Stimulated activated naive CD8-positive, alpha-beta T cell treated with anti-CD3 and anti-CD28 coated beads, Interleukin-15, amount 100 ng/mL, for 72 hours (primary cell): ENCODE data around the gene PHF14.

Source experiments
- ATAC-seq: fragments of 150-1000 bp; cut with Tn5 transposase; 2 replicates; pipeline ENCODE4 v1.10.0; 2021; ENCODE audit warnings: mild to moderate bottlenecking, moderate library complexity
- DNase-seq, 2 donors: peaks; one replicate each; pipeline ENCODE4 v3.0.0; 2021 to 2022
- H3K27ac Mint-ChIP-seq, 2 donors: one replicate each; pipeline ENCODE4 v1.8.0; 2022; ENCODE audit warnings: mild to moderate bottlenecking in 2 of 2, mixed read lengths in 2 of 2, moderate library complexity in 2 of 2
- H3K27me3 Mint-ChIP-seq: one replicate; pipeline ENCODE4 v1.8.0; 2022; ENCODE audit warnings: mixed read lengths
- H3K4me1 Mint-ChIP-seq: one replicate; pipeline ENCODE4 v1.8.0; 2022; ENCODE audit warnings: mild to moderate bottlenecking, mixed read lengths
- H3K4me3 Mint-ChIP-seq, 2 donors: one replicate each; pipeline ENCODE4 v1.8.0; 2022; ENCODE audit warnings: mild to moderate bottlenecking in 2 of 2, mixed read lengths in 2 of 2, moderate library complexity in 1 of 2
- H3K9me3 Mint-ChIP-seq, 2 donors: one replicate each; pipeline ENCODE4 v1.8.0; 2022; ENCODE audit warnings: mixed read lengths in 2 of 2

PHF14 gene

DNA sequence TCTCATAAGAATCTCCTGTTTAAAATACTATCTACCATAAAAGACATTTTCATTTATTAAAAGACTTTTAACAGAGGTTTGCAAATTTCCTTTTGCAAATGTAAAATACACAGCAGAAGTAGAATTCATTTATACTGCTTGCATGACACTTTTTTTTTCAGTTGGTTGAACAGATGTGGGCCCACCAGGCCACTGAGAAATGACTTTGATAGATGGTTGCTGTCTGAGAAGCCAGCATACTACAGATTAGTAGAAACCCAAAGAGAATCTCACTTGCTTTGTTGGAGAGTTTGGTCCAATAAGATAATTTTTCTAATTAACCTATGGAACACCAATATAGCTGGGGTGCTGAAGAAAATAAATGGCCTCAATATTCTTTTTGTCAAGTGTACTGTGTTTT, 66.3 kb downstream of the PHF14 start:
- Mint-ChIP-seq H3K4me1 (no peaks in the 10 kb centered on the region), H3K4me3 (no peak overlapping the region), H3K9me3 (no peaks in the 10 kb centered on the region), H3K27ac (no peak overlapping the region), H3K27me3 (no peaks in the 10 kb centered on the region)
- DNase-seq: no peak
- ATAC-seq: no peak

DNA sequence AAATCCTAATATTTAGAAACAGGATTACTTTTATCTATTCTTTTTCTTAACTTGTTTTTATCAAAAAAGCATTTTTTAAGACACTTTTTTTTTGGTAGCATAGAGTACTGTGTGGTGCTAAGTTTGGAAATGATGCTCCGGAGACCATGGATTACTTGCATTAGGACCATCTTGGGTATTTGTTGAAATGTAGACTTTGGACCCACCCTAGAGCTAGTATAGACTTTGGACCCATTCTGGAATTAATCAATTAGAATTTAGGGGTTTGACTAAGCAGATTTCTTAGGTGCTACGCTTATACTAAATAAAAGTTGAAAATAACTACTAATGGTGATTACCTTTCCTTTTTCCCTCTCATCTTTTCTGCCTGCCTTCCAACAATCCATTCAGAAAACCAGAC, 80.4 kb downstream of the PHF14 start:
- H3K4me1 Mint-ChIP-seq: no peaks in the 10 kb centered on the region
- no peak for DNase-seq
- no peak overlapping the region for H3K27ac Mint-ChIP-seq
- H3K27me3 Mint-ChIP-seq: no peaks in the 10 kb centered on the region
- ATAC-seq: no peak
- H3K4me3 Mint-ChIP-seq: no peak overlapping the region
- H3K9me3 Mint-ChIP-seq: no peaks in the 10 kb centered on the region

DNA sequence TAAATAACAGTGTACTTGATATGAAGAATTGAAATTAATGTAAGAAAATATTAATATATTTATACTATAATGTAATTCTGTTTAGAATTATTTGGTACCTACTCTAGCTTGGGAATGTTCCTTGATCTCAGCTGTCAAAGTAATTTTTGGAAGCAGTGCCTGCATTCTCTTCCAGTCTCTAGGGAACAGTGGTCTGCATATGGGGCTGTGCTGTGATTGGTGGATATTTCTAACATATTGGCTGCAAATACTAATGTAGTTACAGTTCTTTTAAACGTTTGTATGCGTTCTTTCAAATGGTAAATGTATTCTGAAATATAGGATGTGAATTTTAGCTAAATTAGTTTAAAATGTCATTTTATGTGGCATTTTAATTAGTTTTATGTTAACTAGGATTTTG, 87.2 kb downstream of the PHF14 start:
- Mint-ChIP-seq H3K27ac (no peak overlapping the region), H3K27me3 (no peaks in the 10 kb centered on the region), H3K9me3 (no peaks in the 10 kb centered on the region), H3K4me1 (no peaks in the 10 kb centered on the region), H3K4me3 (no peak overlapping the region)
- DNase-seq (no peak), ATAC-seq (no peak)

DNA sequence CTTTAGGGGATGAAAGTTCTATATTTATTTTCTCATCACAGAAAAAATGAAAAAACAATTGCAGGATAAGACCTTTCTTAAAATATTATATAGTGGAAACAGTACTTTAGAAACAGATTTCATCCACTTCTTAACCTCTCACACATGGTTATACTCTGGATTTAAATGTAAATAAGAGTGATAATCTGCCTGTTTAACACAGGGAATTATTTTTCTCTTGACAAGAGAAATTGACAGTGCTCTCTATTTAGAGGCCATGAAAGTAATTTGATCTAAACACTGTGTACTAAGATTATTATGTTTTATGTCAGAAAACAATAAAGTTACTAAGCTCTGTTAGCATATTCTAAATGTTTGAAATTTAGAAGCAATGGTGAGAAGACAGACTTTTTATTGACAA, 88.4 kb downstream of the PHF14 start:
- no peaks in the 10 kb centered on the region for H3K4me1 Mint-ChIP-seq
- ATAC-seq (no peak), DNase-seq (no peak)
- H3K27ac Mint-ChIP-seq: no peak overlapping the region
- H3K4me3 Mint-ChIP-seq: no peak overlapping the region
- H3K27me3 Mint-ChIP-seq: no peaks in the 10 kb centered on the region
- H3K9me3 Mint-ChIP-seq: no peaks in the 10 kb centered on the region

DNA sequence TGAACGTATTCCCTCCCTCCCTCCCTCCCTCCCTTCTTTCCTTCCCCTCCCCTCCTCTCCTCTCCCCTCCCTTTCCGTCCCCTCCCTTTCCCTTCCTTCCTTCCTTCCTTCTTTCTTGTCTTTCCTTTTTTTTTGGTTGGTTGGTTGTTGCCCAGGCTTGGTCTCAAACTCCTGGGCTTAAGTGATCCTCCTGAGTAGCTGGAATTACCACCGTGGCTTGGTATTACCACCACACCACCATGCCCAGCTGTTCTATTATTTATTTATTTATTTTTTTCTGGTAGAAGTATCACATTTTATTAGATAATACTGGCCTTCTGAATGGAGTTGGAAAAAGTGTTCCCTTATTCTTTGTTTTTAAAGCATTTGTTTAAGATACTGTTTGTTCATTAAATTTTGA, 95.9 kb downstream of the PHF14 start:
- no peak overlapping the region for H3K4me3 Mint-ChIP-seq
- H3K9me3 Mint-ChIP-seq: no peaks in the 10 kb centered on the region
- H3K27ac Mint-ChIP-seq: no peak overlapping the region
- no peaks in the 10 kb centered on the region for H3K27me3 Mint-ChIP-seq
- no peak for DNase-seq
- H3K4me1 Mint-ChIP-seq: no peaks in the 10 kb centered on the region
- no peak for ATAC-seq

DNA sequence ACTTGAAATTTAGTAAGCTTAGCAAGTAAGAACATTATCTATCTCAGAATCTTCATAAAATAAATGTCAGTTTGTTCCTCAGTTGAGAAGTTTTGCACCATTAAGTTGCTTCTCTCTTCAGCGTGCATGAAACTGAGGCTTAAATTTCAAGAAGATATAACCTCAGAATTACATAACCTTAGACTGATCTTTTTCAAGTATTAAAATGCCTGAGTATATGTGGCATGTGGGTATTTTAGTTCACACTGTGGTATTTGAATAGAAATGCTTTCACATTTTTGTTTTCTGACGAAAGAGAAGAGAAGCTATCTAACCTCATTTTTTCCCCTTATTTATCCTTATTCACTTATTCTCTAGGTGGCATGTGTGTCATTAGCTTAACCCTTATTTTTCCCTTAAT, 104.1 kb downstream of the PHF14 start:
- no peak overlapping the region for H3K4me3 Mint-ChIP-seq
- peaks cover 0 to 5% of the 10 kb centered on the region in 2 donors for H3K9me3 Mint-ChIP-seq
- H3K27me3 Mint-ChIP-seq: no peaks in the 10 kb centered on the region
- ATAC-seq (no peak), DNase-seq (no peak)
- H3K27ac Mint-ChIP-seq: no peak overlapping the region
- peaks cover 4% of the 10 kb centered on the region for H3K4me1 Mint-ChIP-seq

DNA sequence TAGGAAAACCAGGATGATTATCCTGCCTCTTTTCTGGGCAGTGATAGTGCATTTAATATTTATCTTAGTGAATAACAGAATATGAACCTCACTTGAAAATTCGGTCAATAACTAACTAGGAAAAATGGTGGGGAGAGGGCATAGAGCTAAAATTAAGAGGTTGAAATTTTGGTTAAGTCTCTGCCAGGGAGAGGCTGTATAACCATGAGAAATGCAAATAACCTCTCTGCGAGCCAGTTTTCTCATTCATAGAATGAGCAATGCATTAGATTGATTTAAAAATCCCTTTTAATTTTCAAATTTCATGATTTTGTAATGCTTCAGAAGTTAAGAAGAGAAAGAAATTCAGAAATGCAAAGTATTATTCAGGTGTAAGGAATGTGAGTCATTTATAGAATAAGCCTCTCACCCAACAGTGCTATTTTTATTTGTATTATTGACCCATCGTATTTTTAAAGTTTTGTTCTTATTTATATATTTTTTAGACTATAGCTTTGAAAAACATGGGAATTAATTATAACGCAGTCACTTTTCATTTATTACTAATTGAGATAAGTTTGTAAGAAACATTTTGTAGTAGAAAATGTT, 104.7 kb downstream of the PHF14 start:
- Mint-ChIP-seq H3K27me3 (no peaks in the 10 kb centered on the region), H3K4me3 (no peak overlapping the region), H3K9me3 (peaks cover 0 to 8% of the 10 kb centered on the region in 2 donors), H3K27ac (no peak overlapping the region), H3K4me1 (peaks cover 6% of the 10 kb centered on the region)
- DNase-seq: no peak
- ATAC-seq: no peak

DNA sequence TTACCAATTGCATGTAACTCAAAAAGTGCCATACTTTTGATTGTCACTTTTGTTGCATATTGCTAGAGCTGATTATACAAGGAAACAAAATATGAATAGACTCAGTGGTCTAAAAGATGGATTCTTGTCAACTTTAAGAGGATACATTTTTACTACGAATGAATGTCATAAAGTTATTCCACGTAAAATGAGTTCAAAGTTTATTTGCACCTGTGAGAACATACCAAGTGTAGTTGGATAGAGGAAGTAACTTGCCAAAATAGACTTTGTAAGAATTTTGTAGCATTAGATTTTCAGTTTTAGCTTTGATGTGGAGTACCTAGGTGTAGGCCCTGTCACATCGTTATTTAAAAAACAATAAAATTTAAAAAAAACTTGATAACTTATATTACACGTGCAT, 106.2 kb downstream of the PHF14 start:
- peaks cover 0 to 8% of the 10 kb centered on the region in 2 donors for H3K9me3 Mint-ChIP-seq
- ATAC-seq: no peak
- H3K4me3 Mint-ChIP-seq: no peak overlapping the region
- H3K27ac Mint-ChIP-seq: no peak overlapping the region
- peaks cover 6% of the 10 kb centered on the region for H3K4me1 Mint-ChIP-seq
- H3K27me3 Mint-ChIP-seq: no peaks in the 10 kb centered on the region
- DNase-seq: no peak

DNA sequence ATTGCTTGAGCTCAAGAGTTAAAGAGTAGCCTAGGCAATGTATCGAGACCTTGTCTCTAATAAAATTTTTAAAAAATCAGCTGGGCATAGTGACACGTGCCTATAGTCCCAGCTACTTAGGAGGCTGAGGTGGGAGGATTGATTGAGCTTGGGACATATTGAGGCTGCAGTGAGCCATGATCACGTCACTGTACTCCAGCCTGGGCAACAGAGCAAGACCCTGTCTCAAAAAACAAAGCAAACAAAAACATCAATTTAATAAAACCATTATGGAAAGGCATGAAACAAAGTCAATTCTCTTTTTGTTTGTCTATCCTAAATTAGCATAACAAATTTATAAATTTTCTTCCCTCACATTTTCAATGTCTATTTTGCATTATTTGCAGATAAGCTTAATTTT, 108.4 kb downstream of the PHF14 start:
- ATAC-seq (no peak), DNase-seq (no peak)
- no peak overlapping the region for H3K4me3 Mint-ChIP-seq
- no peaks in the 10 kb centered on the region for H3K27me3 Mint-ChIP-seq
- H3K27ac Mint-ChIP-seq: no peak overlapping the region
- peaks cover 0 to 8% of the 10 kb centered on the region in 2 donors for H3K9me3 Mint-ChIP-seq
- peaks cover 6% of the 10 kb centered on the region for H3K4me1 Mint-ChIP-seq

DNA sequence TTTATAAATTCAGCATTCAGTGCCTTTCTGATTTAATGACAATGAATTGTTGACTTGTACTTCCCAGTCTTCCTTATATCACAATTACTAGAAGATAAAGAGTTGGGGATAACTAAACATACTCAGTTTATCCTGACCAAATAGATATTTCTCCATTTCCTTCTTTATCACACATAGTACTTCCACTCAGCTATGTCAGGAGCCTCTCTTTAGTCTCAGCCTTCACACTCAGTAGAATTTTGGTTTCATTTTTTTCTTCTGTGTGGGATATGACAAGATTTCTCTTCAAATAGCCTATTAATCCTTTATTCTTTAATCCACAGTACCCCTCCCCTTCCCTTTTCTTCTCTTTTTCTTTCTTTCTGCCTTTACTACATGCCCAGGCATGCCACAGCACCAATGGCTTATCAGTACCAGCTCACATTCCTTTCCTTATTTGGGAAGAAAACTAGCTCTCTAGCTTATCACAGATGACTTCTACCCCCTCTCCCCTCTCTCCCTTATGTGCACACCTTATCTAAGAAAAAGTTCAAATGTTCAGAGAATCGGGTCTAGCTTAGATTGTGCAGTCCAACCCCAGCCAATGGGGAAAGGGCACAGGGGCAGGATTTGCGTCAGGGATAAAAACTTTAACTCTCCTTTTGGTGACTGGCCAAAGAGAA, 109.0 kb downstream of the PHF14 start:
- peaks cover 0 to 8% of the 10 kb centered on the region in 2 donors for H3K9me3 Mint-ChIP-seq
- H3K27ac Mint-ChIP-seq: peak overlapping the region; percentile 54 to 88
- H3K4me1 Mint-ChIP-seq: peaks cover 6% of the 10 kb centered on the region
- DNase-seq: no peak
- ATAC-seq: no peak
- H3K4me3 Mint-ChIP-seq: no peak overlapping the region
- no peaks in the 10 kb centered on the region for H3K27me3 Mint-ChIP-seq

DNA sequence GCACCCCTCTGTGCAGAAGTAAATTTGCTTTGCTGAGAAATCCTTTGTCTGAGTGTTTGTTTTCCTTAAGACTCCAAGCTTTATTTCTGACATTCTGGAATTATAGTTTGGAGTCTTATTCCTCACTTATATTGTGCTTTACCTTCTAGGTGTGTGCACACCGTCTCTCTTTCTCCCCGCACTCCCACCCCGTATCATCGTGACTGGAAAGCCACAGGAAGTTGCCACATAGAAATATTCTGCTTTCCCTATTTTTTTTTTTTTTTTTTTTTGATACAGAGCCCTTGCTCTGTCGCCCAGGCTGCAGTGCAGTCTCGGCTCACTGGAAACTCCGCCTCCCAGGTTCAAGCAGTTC, 109.5 kb downstream of the PHF14 start:
- H3K4me3 Mint-ChIP-seq: no peak overlapping the region
- peaks cover 0 to 8% of the 10 kb centered on the region in 2 donors for H3K9me3 Mint-ChIP-seq
- DNase-seq: no peak
- no peak for ATAC-seq
- H3K27me3 Mint-ChIP-seq: no peaks in the 10 kb centered on the region
- peaks cover 6% of the 10 kb centered on the region for H3K4me1 Mint-ChIP-seq
- no peak overlapping the region for H3K27ac Mint-ChIP-seq

DNA sequence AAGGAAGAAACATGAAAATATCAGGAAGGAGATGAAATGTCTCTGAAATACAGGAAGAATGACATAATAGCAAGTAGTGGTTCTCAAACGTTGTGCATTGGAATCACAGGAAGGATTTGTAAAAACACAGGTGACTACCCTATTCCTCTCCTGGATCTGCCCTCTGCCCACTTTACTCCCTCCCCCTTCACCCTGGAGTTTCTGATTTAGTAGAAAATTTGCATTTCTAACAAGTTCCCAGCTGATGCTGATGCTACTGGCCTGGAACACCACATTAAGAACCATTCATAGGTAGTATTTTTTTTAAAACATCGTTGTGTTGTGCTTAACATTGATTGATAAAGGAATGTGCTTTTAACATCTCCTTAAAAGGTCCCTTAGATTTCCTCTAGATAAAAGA, 130.9 kb downstream of the PHF14 start:
- no peaks in the 10 kb centered on the region for H3K27me3 Mint-ChIP-seq
- no peak overlapping the region for H3K27ac Mint-ChIP-seq
- DNase-seq (no peak), ATAC-seq (no peak)
- no peaks in the 10 kb centered on the region for H3K4me1 Mint-ChIP-seq
- H3K9me3 Mint-ChIP-seq: no peaks in the 10 kb centered on the region
- H3K4me3 Mint-ChIP-seq: no peak overlapping the region

DNA sequence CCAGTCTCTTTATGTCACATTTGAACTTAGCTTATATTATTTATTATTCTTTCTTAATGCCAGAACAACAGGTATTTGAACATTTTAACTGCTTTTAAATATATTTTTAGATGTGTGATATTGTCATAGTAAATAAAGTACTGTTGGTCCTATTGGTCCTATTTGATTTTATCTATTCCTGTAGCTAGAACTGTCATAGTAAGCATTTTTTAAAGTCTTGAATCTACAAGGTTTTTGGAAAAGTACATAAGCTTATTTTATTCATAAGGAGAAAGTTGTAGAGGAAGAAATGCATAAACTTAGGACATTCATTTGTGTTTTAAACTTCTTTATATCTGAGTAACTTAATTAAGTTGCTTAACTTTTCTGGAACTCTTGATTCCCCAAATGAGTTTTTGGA, 136.0 kb downstream of the PHF14 start:
- ATAC-seq (no peak), DNase-seq (no peak)
- Mint-ChIP-seq H3K4me1 (no peaks in the 10 kb centered on the region), H3K27me3 (no peaks in the 10 kb centered on the region), H3K4me3 (no peak overlapping the region), H3K9me3 (no peaks in the 10 kb centered on the region), H3K27ac (no peak overlapping the region)

DNA sequence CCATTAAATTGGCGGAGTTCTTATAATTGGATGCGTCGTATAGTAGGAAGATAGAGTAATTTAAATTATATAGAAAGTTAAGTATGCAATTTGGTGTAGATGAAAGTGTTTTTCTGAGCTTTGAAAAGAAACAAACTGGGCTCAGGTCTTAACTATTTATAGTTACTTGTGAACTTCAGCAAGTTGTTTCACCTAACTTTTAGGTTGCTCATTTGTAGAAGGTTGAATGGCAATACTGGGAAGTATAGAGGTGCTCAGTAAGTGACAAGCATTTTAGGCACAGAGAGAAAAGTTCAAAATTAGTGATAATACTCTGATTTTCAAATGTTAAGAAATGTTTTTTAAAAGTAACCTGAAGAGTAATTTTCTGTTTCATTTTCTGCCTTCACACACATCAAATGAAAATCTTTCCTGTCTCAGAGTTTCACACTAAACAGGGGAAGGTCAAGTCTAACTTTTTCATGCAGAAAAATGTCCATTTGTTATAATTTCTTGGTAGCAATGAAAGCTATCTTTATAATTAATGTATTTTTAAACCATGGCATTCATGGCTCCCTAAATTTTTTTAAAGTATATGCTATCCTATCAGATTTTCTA, 146.5 kb downstream of the PHF14 start:
- Mint-ChIP-seq H3K4me1 (peaks cover 7% of the 10 kb centered on the region), H3K9me3 (no peaks in the 10 kb centered on the region), H3K4me3 (peak overlapping the region; percentile 32 to 54), H3K27me3 (no peaks in the 10 kb centered on the region), H3K27ac (peak overlapping the region; percentile 83 to 94)
- ATAC-seq (no peak), DNase-seq (no peak)

DNA sequence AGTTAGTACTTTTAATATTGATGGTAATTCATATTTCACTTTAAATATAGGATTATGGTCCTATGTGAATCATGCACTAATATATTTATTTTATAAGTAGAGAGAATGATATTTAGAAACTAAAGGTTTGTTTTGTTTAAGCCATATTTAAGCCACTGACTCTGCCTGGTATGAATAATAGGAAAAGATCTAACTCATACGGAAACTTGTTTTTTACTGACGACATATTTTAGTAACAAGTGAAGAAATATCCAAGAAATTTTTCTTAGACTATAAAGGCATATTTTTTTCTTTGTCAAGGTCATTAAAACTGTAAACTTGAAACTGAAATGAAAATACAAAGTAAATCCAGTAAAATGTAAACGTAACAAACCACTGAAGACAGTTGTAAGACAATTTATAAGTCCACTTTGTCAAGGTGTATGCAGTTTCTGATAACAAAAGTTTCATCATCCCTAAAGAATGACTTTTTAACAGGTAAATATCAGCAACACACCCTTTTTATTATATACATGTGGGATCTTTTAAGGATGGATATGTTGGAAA, 147.1 kb downstream of the PHF14 start:
- peak; percentile 71 for ATAC-seq
- H3K27ac Mint-ChIP-seq: peak overlapping the region; percentile 71 to 91
- H3K9me3 Mint-ChIP-seq: no peaks in the 10 kb centered on the region
- peaks cover 7% of the 10 kb centered on the region for H3K4me1 Mint-ChIP-seq
- no peak for DNase-seq
- H3K4me3 Mint-ChIP-seq: peak overlapping the region in 1 of 2 donors; percentile 53
- H3K27me3 Mint-ChIP-seq: no peaks in the 10 kb centered on the region

DNA sequence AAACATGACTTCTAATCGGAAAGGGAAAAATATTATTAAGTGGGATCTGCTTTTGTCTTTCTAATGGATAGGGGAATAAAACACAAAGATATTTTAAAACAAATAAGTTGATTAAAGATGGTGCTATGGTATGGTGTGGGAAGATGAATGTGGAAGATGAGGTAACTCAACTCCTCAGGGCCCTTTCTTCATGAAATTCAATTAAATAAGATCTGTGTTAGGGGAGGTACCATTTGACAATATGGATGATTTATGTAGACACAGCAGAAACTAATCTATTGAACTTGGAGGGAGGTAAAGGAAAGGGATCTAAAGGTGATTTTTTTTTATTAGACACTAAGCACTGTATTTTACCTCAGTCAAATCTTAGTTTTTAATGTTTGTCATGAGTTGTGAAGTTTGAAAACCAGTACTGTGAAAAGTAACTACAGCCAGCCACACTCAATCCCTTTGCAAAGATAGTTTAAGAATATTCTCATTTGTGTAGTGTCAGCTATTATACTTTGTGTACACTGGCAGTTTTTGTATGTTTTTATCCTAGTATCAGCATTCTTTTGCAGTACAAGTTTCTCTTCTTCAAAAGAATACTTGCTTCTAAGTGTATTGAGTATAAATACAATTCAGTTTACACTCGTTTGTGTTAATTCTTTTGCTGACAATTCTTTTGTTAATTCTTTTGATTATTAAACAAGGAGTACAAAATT, 151.3 kb downstream of the PHF14 start:
- Mint-ChIP-seq H3K27ac (no peak overlapping the region), H3K4me1 (peaks cover 33% of the 10 kb centered on the region), H3K27me3 (no peaks in the 10 kb centered on the region), H3K9me3 (no peaks in the 10 kb centered on the region), H3K4me3 (no peak overlapping the region)
- no peak for DNase-seq
- ATAC-seq: no peak
